ENCODE measurements around the gene SH2D3C.

SH2D3C gene

GRCh38 chr9:127693697-127694096 lies 84.8 kb downstream of the SH2D3C start:
- no peaks in the 10 kb centered on the region for H3K9me3 ChIP-seq (ENCODE audit: control insufficient read depth, insufficient read depth, low read length)

DNA sequence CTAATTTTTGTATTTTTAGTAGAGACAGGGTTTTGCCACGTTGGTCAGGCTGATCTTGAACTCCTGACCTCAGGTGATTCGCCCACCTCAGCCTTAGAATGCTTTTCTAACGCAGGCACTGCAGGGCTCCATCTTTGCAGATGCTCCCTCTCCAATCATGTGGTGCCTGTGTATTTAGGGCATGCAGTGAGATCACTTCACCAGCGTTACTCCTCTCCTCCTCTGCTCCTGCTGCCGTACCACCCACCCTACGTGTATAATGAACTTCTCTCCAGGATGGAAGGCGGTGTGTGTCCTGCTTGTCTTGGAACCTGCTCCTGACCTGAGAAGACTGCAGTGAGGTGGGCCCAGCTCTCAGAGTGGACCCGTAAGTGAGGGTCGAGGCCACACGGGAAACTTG lies 85.3 kb downstream of the SH2D3C start:
- Histone ChIP-seq H3K9ac (ENCODE audit: low read depth, low read length) (no peak overlapping the region), H3K4me1 (ENCODE audit: insufficient read depth, low read length) (no peaks in the 10 kb centered on the region), H3K36me3 (ENCODE audit: insufficient read depth, low read length) (peaks cover 9% of the 10 kb centered on the region), H3K9me3 (ENCODE audit: control insufficient read depth, insufficient read depth, low read length) (no peaks in the 10 kb centered on the region)

More at GRCh38 chr9:127693697-127694096, 84.8 kb downstream of the SH2D3C start:
- no peak overlapping the region for H3K9ac ChIP-seq (ENCODE audit: low read depth, low read length)
- H3K36me3 ChIP-seq (ENCODE audit: insufficient read depth, low read length): peaks cover 9% of the 10 kb centered on the region; the same call in 1 of the 2 replicates
- no peaks in the 10 kb centered on the region for H3K4me1 ChIP-seq (ENCODE audit: insufficient read depth, low read length)

- Histone ChIP-seq H3K36me3 (ENCODE audit: insufficient read depth, low read length) (peaks cover 9% of the 10 kb centered on the region), H3K4me1 (ENCODE audit: insufficient read depth, low read length) (no peaks in the 10 kb centered on the region), H3K9me3 (ENCODE audit: control insufficient read depth, insufficient read depth, low read length) (no peaks in the 10 kb centered on the region), H3K9ac (ENCODE audit: low read depth, low read length) (no peak overlapping the region)
Observed at GRCh38 chr9:127692071-127692470, 86.4 kb downstream of the SH2D3C start.

DNA sequence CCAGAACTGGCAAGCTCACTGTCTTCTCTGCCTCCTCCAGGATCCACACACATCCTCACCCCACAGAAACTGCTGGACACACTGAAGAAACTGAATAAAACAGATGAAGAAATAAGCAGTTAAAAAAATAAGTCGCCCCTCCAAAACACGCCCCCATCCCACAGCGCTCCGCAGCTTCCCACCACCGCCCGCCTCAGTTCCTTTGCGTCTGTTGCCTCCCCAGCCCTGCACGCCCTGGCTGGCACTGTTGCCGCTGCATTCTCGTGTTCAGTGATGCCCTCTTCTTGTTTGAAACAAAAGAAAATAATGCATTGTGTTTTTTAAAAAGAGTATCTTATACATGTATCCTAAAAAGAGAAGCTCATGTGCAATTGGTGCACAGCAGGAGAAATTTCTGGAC lies 87.7 kb downstream of the SH2D3C start:
- H3K36me3 ChIP-seq (ENCODE audit: insufficient read depth, low read length): peaks cover 9% of the 10 kb centered on the region
- no peak overlapping the region for H3K9ac ChIP-seq (ENCODE audit: low read depth, low read length)
- H3K4me1 ChIP-seq (ENCODE audit: insufficient read depth, low read length): no peaks in the 10 kb centered on the region
- no peaks in the 10 kb centered on the region for H3K9me3 ChIP-seq (ENCODE audit: control insufficient read depth, insufficient read depth, low read length)

DNA sequence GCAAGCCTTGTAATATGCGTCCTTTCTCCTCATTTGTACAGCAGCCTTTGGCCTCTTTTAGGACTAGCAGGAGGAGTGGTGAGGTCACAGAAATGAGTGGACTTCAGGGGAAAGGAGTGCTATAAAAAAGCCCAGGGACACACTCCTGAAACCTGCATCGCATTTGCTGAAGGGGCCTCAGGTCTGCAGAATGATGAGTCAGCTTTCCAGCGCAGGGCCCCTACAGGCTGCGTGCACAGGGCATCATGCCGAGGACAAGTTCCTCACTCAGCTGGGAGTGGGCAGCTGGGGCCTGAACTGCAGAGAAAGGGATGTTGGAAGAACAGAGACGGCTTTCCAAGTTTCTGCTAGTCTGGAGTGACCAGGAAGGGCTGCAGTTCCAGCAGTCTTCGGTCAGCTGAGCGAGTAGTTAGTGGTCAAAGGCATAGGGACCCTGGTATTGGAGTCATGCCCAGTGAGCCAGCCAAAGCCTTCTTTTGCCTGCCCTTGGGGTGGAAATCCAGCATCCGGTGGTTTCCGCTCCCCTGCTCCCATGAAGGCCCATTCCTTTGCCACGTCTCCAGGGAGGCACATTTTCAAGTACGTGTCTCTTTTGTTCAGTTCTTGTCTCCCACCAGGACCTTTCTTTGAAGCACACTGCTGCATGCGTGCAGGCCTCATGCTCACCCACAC lies 89.0 kb downstream of the SH2D3C start:
- no peak overlapping the region for H3K9ac ChIP-seq (ENCODE audit: low read depth, low read length)

More for the DNA sequence above, 89.0 kb downstream of the SH2D3C start:
- no peaks in the 10 kb centered on the region for H3K9me3 ChIP-seq (ENCODE audit: control insufficient read depth, insufficient read depth, low read length)
- peaks cover 4% of the 10 kb centered on the region; the same call in 1 of the 2 replicates for H3K4me1 ChIP-seq (ENCODE audit: insufficient read depth, low read length)
- H3K36me3 ChIP-seq (ENCODE audit: insufficient read depth, low read length): peaks cover 9% of the 10 kb centered on the region
